ENCODE results near the gene SNHG17. TPM values are rescaled to one million over a fixed set of nuclear protein-coding genes. Genes with fewer than 3 reads are reported as not detected.

SNHG17 gene
- total and polyA plus RNA-seq, 2 donors from 2014 or later: 19.7 to 33.2 TPM

DNA sequence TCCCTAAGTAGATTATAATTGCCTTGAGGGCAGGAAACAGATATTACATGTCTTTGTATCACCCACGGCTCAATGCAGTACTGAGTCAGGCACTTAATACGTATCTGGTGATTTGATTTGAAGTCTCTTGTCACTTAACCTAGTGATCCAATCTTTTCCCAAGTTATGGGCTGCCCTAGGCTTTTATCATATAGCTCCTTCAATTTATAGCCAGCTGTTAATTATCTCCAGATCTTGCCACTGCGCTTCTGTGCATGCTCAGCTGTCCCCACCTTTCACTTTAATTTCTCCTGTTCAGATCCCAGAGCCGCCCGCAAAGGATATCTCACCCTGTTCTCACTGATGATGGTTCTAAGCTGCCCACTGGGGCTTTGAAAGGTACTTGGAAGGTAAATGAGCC, 41.9 kb downstream of the SNHG17 start:
- intact Hi-C loops (cut with DNase I): no loop called here
- no peak overlapping the region for H3K9ac ChIP-seq (ENCODE audit: low read length in 3 of 3)
- H3K27ac ChIP-seq (ENCODE audit: low read depth in 2 of 2, low read length in 2 of 2): no peak overlapping the region
- H3K36me3 ChIP-seq (ENCODE audit: control insufficient read depth in 2 of 3, insufficient read depth in 3 of 3, low read length in 3 of 3): no peaks in the 10 kb centered on the region
- TF ChIP-seq, protein P1, sequence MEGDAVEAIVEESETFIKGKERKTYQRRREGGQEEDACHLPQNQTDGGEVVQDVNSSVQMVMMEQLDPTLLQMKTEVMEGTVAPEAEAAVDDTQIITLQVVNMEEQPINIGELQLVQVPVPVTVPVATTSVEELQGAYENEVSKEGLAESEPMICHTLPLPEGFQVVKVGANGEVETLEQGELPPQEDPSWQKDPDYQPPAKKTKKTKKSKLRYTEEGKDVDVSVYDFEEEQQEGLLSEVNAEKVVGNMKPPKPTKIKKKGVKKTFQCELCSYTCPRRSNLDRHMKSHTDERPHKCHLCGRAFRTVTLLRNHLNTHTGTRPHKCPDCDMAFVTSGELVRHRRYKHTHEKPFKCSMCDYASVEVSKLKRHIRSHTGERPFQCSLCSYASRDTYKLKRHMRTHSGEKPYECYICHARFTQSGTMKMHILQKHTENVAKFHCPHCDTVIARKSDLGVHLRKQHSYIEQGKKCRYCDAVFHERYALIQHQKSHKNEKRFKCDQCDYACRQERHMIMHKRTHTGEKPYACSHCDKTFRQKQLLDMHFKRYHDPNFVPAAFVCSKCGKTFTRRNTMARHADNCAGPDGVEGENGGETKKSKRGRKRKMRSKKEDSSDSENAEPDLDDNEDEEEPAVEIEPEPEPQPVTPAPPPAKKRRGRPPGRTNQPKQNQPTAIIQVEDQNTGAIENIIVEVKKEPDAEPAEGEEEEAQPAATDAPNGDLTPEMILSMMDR (IDR thresholded peaks at IDR 0.05; ENCODE audit: borderline replicate concordance, extremely low read depth, insufficient read depth): no peak
- H3K9me3 ChIP-seq (ENCODE audit: control insufficient read depth in 2 of 3, insufficient read depth in 1 of 3, low read length in 3 of 3): no peaks in the 10 kb centered on the region
- no peak for DNase-seq
- FAIRE-seq: no peak
- H3K4me3 ChIP-seq (ENCODE audit: low read length in 3 of 3): no peak overlapping the region
- no peaks in the 10 kb centered on the region for H3K27me3 ChIP-seq (ENCODE audit: control insufficient read depth, insufficient read depth, low read length)
- peaks cover 0 to 3% (median 0%) of the 10 kb centered on the region in 3 donors for H3K4me1 ChIP-seq (ENCODE audit: control insufficient read depth in 2 of 3, insufficient read depth in 2 of 3, low read depth in 1 of 3, low read length in 3 of 3)

DNA sequence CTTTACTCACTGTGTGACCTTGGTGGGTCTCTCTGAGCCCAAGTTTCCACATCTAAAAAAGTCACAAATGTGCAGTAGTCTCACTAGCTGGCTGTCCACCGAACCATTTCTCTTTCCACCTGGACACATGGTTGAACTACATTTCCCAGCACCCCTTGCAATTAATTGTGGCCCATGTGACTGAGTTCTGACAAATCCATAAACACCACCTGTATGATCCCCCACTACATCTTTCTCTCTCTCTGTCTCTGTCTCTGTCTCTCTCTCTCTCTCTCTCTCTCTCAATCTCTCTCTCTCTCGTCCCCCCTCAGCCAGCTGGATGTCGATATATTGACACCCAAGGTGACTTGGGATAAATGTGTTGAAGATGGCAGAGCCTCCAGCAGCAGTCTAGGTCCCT, 42.8 kb downstream of the SNHG17 start:
- intact Hi-C loops (cut with DNase I): no loop called here
- Histone ChIP-seq H3K36me3 (ENCODE audit: control insufficient read depth in 2 of 3, insufficient read depth in 3 of 3, low read length in 3 of 3) (no peaks in the 10 kb centered on the region), H3K27ac (ENCODE audit: low read depth in 2 of 2, low read length in 2 of 2) (no peak overlapping the region), H3K9me3 (ENCODE audit: control insufficient read depth in 2 of 3, insufficient read depth in 1 of 3, low read length in 3 of 3) (no peaks in the 10 kb centered on the region), H3K27me3 (ENCODE audit: control insufficient read depth, insufficient read depth, low read length) (no peaks in the 10 kb centered on the region), H3K9ac (ENCODE audit: low read length in 3 of 3) (no peak overlapping the region), H3K4me1 (ENCODE audit: control insufficient read depth in 2 of 3, insufficient read depth in 2 of 3, low read depth in 1 of 3, low read length in 3 of 3) (peaks cover 0 to 3% (median 0%) of the 10 kb centered on the region in 3 donors), H3K4me3 (ENCODE audit: low read length in 3 of 3) (no peak overlapping the region)
- TF ChIP-seq, protein P1 (IDR thresholded peaks at IDR 0.05; ENCODE audit: borderline replicate concordance, extremely low read depth, insufficient read depth): no peak
- no peak for DNase-seq
- FAIRE-seq: no peak

DNA sequence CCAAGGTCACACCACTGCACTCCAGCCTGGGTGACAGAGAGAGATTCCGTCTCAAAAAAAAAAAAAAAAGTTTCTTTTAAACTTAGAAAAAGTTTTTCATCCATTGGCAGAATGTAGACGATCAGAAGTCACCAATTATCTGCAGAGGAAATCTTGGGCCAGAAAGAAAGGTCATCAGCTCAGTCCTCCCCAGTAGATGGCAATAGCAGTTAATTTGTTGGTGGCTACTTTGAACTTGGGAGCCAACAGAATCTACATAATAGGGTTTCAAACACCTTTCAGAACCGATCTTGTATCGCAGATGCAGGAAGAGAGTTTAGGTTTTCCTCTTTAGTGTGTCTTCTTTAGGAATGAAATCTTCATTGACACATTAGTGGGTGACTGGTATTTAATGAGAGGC, 47.2 kb downstream of the SNHG17 start:
- intact Hi-C loops (cut with DNase I): no loop called here
- H3K4me3 ChIP-seq (ENCODE audit: low read length in 3 of 3): no peak overlapping the region

More for the DNA sequence above, 47.2 kb downstream of the SNHG17 start:
- no peak overlapping the region for H3K9ac ChIP-seq (ENCODE audit: low read length in 3 of 3)
- H3K27ac ChIP-seq (ENCODE audit: low read depth in 2 of 2, low read length in 2 of 2): no peak overlapping the region
- no peaks in the 10 kb centered on the region for H3K4me1 ChIP-seq (ENCODE audit: control insufficient read depth in 2 of 3, insufficient read depth in 2 of 3, low read depth in 1 of 3, low read length in 3 of 3)
- no peaks in the 10 kb centered on the region for H3K9me3 ChIP-seq (ENCODE audit: control insufficient read depth in 2 of 3, insufficient read depth in 1 of 3, low read length in 3 of 3)
- no peaks in the 10 kb centered on the region for H3K27me3 ChIP-seq (ENCODE audit: control insufficient read depth, insufficient read depth, low read length)
- no peaks in the 10 kb centered on the region for H3K36me3 ChIP-seq (ENCODE audit: control insufficient read depth in 2 of 3, insufficient read depth in 3 of 3, low read length in 3 of 3)
- FAIRE-seq: no peak
- TF ChIP-seq, protein P1 (IDR thresholded peaks at IDR 0.05; ENCODE audit: borderline replicate concordance, extremely low read depth, insufficient read depth): no peak
- DNase-seq: no peak
